ENCODE measurements around the gene SMIM38. TPM values are rescaled to one million over a fixed set of nuclear protein-coding genes. Genes with fewer than 3 reads are reported as not detected.

Gene SMIM38
- total RNA-seq, 2 donors from 2014 or later = 3.0 to 4.2 TPM

DNA sequence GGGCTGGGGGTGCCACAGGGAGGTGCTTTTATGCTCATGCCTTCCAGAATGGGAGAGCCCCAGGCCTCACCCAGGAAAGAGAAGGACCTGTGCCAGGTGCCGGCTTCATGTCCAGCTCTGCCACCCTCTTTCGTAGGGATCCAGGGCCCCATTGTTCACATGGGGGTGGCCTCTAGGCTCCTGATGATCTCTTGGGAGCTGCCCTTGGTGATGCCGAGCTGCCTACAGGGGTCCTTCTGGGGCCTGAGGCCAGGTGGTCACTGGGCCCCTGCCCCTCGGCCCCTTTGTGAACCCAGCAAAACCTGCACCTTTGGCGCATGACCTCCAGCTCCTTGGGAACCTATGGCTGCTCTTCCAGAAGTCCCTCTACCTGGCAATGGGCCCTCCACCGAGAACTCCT lies 41.4 kb upstream of the SMIM38 start:
- TF ChIP-seq, protein P1, sequence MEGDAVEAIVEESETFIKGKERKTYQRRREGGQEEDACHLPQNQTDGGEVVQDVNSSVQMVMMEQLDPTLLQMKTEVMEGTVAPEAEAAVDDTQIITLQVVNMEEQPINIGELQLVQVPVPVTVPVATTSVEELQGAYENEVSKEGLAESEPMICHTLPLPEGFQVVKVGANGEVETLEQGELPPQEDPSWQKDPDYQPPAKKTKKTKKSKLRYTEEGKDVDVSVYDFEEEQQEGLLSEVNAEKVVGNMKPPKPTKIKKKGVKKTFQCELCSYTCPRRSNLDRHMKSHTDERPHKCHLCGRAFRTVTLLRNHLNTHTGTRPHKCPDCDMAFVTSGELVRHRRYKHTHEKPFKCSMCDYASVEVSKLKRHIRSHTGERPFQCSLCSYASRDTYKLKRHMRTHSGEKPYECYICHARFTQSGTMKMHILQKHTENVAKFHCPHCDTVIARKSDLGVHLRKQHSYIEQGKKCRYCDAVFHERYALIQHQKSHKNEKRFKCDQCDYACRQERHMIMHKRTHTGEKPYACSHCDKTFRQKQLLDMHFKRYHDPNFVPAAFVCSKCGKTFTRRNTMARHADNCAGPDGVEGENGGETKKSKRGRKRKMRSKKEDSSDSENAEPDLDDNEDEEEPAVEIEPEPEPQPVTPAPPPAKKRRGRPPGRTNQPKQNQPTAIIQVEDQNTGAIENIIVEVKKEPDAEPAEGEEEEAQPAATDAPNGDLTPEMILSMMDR (IDR thresholded peaks at IDR 0.05) = no peak
- Histone ChIP-seq H3K27ac (no peak overlapping the region), H3K9me3 (no peaks in the 10 kb centered on the region), H3K36me3 (no peaks in the 10 kb centered on the region), H3K4me1 (ENCODE audit: control insufficient read depth in 1 of 2, low read depth in 2 of 2) (peaks cover 0 to 5% of the 10 kb centered on the region in 2 donors), H3K4me3 (no peak overlapping the region), H3K27me3 (replicated peaks; ENCODE audit: insufficient read depth) (no peaks in the 10 kb centered on the region)
- no peak for ATAC-seq (ENCODE audit: insufficient number of reproducible peaks, low FRiP score, low read depth)
- no peak for DNase-seq (ENCODE audit: low spot score)

GRCh38 chr11:69114811-69115523 lies 40.8 kb upstream of the SMIM38 start:
- Histone ChIP-seq H3K4me3 (no peak overlapping the region), H3K9me3 (no peaks in the 10 kb centered on the region), H3K4me1 (ENCODE audit: control insufficient read depth in 1 of 2, low read depth in 2 of 2) (peaks cover 0 to 5% of the 10 kb centered on the region in 2 donors), H3K27me3 (replicated peaks; ENCODE audit: insufficient read depth) (no peaks in the 10 kb centered on the region), H3K36me3 (no peaks in the 10 kb centered on the region), H3K27ac (no peak overlapping the region)
- DNase-seq (ENCODE audit: low spot score) (no peak), ATAC-seq (ENCODE audit: insufficient number of reproducible peaks, low FRiP score, low read depth) (no peak)
- TF ChIP-seq, protein P1 (IDR thresholded peaks at IDR 0.05) = no peak

DNA sequence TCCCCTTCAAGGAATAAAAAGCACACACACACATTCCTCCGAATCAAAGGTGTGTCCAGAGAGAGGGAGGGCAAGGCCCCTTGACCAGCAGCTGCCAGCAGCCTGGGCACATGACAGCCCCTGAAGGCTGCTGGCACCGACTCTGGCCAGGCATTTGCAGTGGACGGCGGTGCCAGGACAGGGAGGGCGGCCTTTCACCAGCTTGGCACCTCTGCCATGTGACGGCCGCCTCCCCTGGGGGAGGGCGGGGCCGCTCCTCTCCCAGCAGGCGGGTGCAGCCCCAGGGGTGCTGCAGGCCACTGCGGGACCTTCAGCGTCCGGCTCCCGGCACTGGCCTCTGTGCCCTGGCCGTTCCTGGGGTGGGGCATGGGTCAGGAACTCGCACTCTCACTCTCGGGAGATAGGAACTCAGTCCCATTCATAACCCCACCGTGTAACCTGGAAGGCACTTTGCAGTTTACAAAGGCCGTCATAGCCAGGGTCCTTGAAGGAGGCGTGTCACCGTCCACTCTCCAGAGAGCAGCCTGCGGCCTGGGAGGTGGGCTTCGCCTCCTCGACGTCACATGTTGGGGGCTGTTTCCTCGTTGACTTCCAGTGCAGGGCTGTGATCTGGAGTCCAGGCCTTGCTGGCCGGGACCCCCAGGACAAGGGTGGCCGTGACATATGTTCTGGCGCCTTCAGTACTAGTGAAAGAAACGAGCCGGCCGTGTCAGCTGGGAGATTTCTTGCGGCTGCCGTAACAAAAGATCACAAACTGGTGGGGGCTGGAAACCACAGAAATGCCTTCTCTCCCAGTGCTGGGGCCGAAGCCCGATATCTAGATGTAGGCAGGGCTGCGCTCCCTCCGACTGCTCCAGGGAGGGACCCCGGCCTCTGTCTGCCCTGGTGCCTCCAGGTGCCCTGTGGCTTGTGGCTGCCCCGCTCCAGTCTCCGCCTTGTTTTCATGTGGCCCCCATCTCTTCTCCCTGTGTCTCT lies 39.9 kb upstream of the SMIM38 start:
- H3K27me3 ChIP-seq (replicated peaks; ENCODE audit: insufficient read depth) = no peaks in the 10 kb centered on the region
- H3K27ac ChIP-seq = no peak overlapping the region
- H3K36me3 ChIP-seq = no peaks in the 10 kb centered on the region
- H3K4me1 ChIP-seq (ENCODE audit: control insufficient read depth in 1 of 2, low read depth in 2 of 2) = peaks cover 0 to 5% of the 10 kb centered on the region in 2 donors
- no peak for ATAC-seq (ENCODE audit: insufficient number of reproducible peaks, low FRiP score, low read depth)
- DNase-seq (ENCODE audit: low spot score) = no peak
- no peaks in the 10 kb centered on the region for H3K9me3 ChIP-seq
- H3K4me3 ChIP-seq = peak overlapping the region; percentile 34
- TF ChIP-seq, protein P1 (IDR thresholded peaks at IDR 0.05) = no peak

- Histone ChIP-seq H3K9me3 (no peaks in the 10 kb centered on the region), H3K27ac (no peak overlapping the region), H3K4me1 (ENCODE audit: control insufficient read depth in 1 of 2, low read depth in 2 of 2) (peaks cover 0 to 5% of the 10 kb centered on the region in 2 donors), H3K36me3 (no peaks in the 10 kb centered on the region), H3K4me3 (no peak overlapping the region), H3K27me3 (replicated peaks; ENCODE audit: insufficient read depth) (no peaks in the 10 kb centered on the region)
- ATAC-seq (ENCODE audit: insufficient number of reproducible peaks, low FRiP score, low read depth) (no peak), DNase-seq (ENCODE audit: low spot score) (no peak)
- TF ChIP-seq, protein P1 (IDR thresholded peaks at IDR 0.05) = no peak
These were observed 39.1 kb upstream of the SMIM38 start for GRCh38 chr11:69116671-69117070.

DNA sequence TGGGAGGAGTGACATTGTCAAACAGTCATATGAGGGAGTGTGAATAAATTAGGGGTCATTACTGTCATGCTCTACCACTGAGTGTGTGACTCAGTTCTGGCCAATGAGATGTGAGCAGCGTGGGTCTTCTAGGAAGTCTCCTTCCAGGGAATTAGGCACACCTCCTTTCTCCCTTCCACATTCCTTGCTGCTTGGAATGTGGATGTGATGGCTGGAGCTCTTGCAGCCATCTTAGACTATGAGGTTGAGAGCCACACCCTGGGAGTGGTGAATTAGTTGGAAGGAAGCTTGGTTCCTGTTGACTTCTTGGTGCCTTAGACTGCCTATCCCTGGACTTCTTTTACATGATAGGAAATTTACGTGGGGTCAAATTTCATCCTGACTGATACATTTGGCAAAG lies 36.5 kb upstream of the SMIM38 start:
- Histone ChIP-seq H3K27ac (no peak overlapping the region), H3K36me3 (no peaks in the 10 kb centered on the region), H3K4me3 (no peak overlapping the region), H3K4me1 (ENCODE audit: control insufficient read depth in 1 of 2, low read depth in 2 of 2) (peaks cover 15 to 23% of the 10 kb centered on the region in 2 donors), H3K9me3 (no peaks in the 10 kb centered on the region), H3K27me3 (replicated peaks; ENCODE audit: insufficient read depth) (no peaks in the 10 kb centered on the region)
- TF ChIP-seq, protein P1 (IDR thresholded peaks at IDR 0.05) = no peak
- no peak for ATAC-seq (ENCODE audit: insufficient number of reproducible peaks, low FRiP score, low read depth)
- DNase-seq (ENCODE audit: low spot score) = no peak

Data from thoracic aorta (tissue), 2 donors.